HepG2 (cell line): ENCODE data around the gene SH3D21. TPM values are rescaled to one million over a fixed set of nuclear protein-coding genes. Genes with fewer than 3 reads are reported as not detected.

Experiments used
- ATAC-seq: fragments of 200-7000 bp; cut with Tn5 transposase; 3 replicates; pipeline ENCODE4 v1.9.1; 2020; ENCODE audit warnings: mild to moderate bottlenecking, moderate library complexity
- BruUV-seq: library from RNA; stranded (reverse); fragments of 400-500 nt; replicated peaks from 2 replicates; lab custom pipeline; 2021; lab: Mats Ljungman, UMichigan
- CTCF ChIA-PET: fragments of 300-600 bp; formaldehyde crosslinking; extraction: SDS; loops from one replicate; lab custom pipeline; 2021; ENCODE audit warnings: low total read pairs, inconsistent platforms, low intra/inter-chr PET ratio; lab: Yijun Ruan, JAX
- POLR2A ChIA-PET: fragments of 350-600 bp; sonication (Branson Sonifier 250); formaldehyde crosslinking; loops from one replicate; lab custom pipeline; 2020; ENCODE audit warnings: antibody characterized with exemption, inconsistent platforms; lab: Yijun Ruan, JAX
- DNase-seq: peaks from one replicate; pipeline ENCODE4 v3.0.0-alpha.2; 2015; ENCODE audit warnings: low spot score
- FAIRE-seq: peaks from 3 replicates; lab custom pipeline; 2011; peaks lifted over from hg19 to GRCh38; lab: Jason Lieb, UNC
- H2AFZ ChIP-seq: one replicate; pipeline ENCODE4 v1.6.1; 2011; ENCODE audit warnings: low read length, inconsistent platforms
- H3K27ac ChIP-seq: fragments of 300-600 bp; 3 replicates; pipeline ENCODE4 v1.8.0; 2011; ENCODE audit warnings: mixed run types, mild to moderate bottlenecking, mixed read lengths, low read length, inconsistent platforms; ENCODE audit not compliant: insufficient read depth; ENCODE audit errors: extremely low read length
- H3K27me3 ChIP-seq, 2 experiments: fragments of 200-600 bp in 1 of 2; 2 replicates in 1 of 2; 3 replicates in 1 of 2; pipeline versions ENCODE4 v1.6.0 to v1.8.0; 2011; ENCODE audit warnings: low read length in 2 of 2, mild to moderate bottlenecking in 2 of 2, moderate library complexity in 2 of 2, inconsistent platforms in 1 of 2; ENCODE audit not compliant: insufficient read depth in 2 of 2, control insufficient read depth in 1 of 2
- H3K36me3 ChIP-seq, 2 experiments: fragments of 200-600 bp in 1 of 2; replicated peaks in 1 of 2; 2 replicates in 1 of 2; 3 replicates in 1 of 2; pipeline versions ENCODE4 v1.5.1 to v1.8.0; 2011; ENCODE audit warnings: low read length in 2 of 2, inconsistent platforms in 1 of 2; ENCODE audit not compliant: insufficient read depth in 2 of 2, control insufficient read depth in 1 of 2
- H3K4me1 ChIP-seq: 2 replicates; pipeline ENCODE4 v1.5.1; 2012; ENCODE audit warnings: low read length, inconsistent platforms; ENCODE audit not compliant: insufficient read depth
- H3K4me2 ChIP-seq: 2 replicates; pipeline ENCODE4 v1.6.0; 2011; ENCODE audit warnings: low read depth, low read length, inconsistent platforms
- H3K4me3 ChIP-seq, 3 experiments: fragments of 200-600 bp in 1 of 3; sonication (generic), shearing (Covaris generic) in 1 of 3; replicated peaks in 1 of 3; 2 replicates each; pipeline ENCODE4 v1.5.1; 2011 to 2016; ENCODE audit warnings: low read length in 3 of 3, inconsistent platforms in 2 of 3, low read depth in 2 of 3, mild to moderate bottlenecking in 2 of 3, control low read depth in 1 of 3, mixed read lengths in 1 of 3; ENCODE audit not compliant: insufficient read depth in 1 of 3
- H3K79me2 ChIP-seq: one replicate; pipeline ENCODE4 v1.6.1; 2011; ENCODE audit warnings: low read length, inconsistent platforms; ENCODE audit not compliant: insufficient read depth
- H3K9ac ChIP-seq: 2 replicates; pipeline ENCODE4 v1.6.0; 2011; ENCODE audit warnings: mild to moderate bottlenecking, low read depth, low read length, inconsistent platforms; ENCODE audit not compliant: insufficient read depth
- H3K9me3 ChIP-seq: 2 replicates; pipeline ENCODE4 v1.5.1; 2012; ENCODE audit warnings: mild to moderate bottlenecking, low read length
- H4K20me1 ChIP-seq: 2 replicates; pipeline ENCODE4 v1.6.0; 2011; ENCODE audit warnings: inconsistent platforms, mild to moderate bottlenecking, low read length, moderate library complexity; ENCODE audit not compliant: insufficient read depth
- AKAP8 ChIP-seq: sonication (generic); formaldehyde crosslinking; IDR thresholded peaks from 2 replicates; pipeline ENCODE4 v1.5.1; 2020; ENCODE audit warnings: mild to moderate bottlenecking, missing genetic modification reagents
- CEBPZ ChIP-seq: IDR thresholded peaks from 2 replicates; pipeline ENCODE4 v1.6.1; 2012; ENCODE audit warnings: low read length, improper control_type of control experiment
- FLYWCH1 ChIP-seq: sonication (generic); formaldehyde crosslinking; IDR thresholded peaks from 2 replicates; pipeline ENCODE4 v1.8.1; 2023; ENCODE audit warnings: mild to moderate bottlenecking, missing genetic modification reagents
- GRHL1 ChIP-seq: sonication (generic); formaldehyde crosslinking; conservative IDR thresholded peaks from 2 replicates; pipeline ENCODE4 v1.8.0; 2022; ENCODE audit warnings: missing genetic modification reagents
- IKZF5 ChIP-seq: IDR thresholded peaks from 2 replicates; pipeline ENCODE4 v1.6.1; 2018; ENCODE audit warnings: missing genetic modification reagents, mild to moderate bottlenecking, missing compliant biosample characterization
- KLF9 ChIP-seq: IDR thresholded peaks from 2 replicates; pipeline ENCODE4 v1.6.1; 2016; ENCODE audit warnings: low read depth
- MEIS1 ChIP-seq: sonication (generic); formaldehyde crosslinking; IDR thresholded peaks from 2 replicates; pipeline ENCODE4 v1.9.0; 2021; ENCODE audit warnings: mild to moderate bottlenecking, missing genetic modification reagents, moderate library complexity, borderline replicate concordance
- RFX1 ChIP-seq: fragments of 450-650 bp; IDR thresholded peaks from 2 replicates; pipeline ENCODE4 v1.6.1; 2017
- SOX5 ChIP-seq: IDR thresholded peaks from 2 replicates; pipeline ENCODE4 v1.6.1; 2016; ENCODE audit warnings: borderline replicate concordance
- TARDBP ChIP-seq: sonication (generic); formaldehyde crosslinking; IDR thresholded peaks from 2 replicates; pipeline ENCODE4 v1.8.0; 2022; ENCODE audit warnings: mild to moderate bottlenecking, missing genetic modification reagents
- TP53 ChIP-seq: sonication (generic); formaldehyde crosslinking; conservative IDR thresholded peaks from 2 replicates; pipeline ENCODE4 v1.4.0; 2020; ENCODE audit warnings: missing genetic modification reagents
- ZFY ChIP-seq: sonication (generic); formaldehyde crosslinking; IDR thresholded peaks from 2 replicates; pipeline ENCODE4 v1.4.0; 2020; ENCODE audit warnings: missing genetic modification reagents
- ZFYVE20 ChIP-seq: sonication (generic); formaldehyde crosslinking; IDR thresholded peaks from 2 replicates; pipeline ENCODE4 v1.8.0; 2023; ENCODE audit warnings: low read depth, mild to moderate bottlenecking, moderate library complexity, missing genetic modification reagents, borderline replicate concordance
- ZNF20 ChIP-seq: sonication (generic); formaldehyde crosslinking; IDR thresholded peaks from 2 replicates; pipeline ENCODE4 v1.4.0; 2020; ENCODE audit warnings: mild to moderate bottlenecking, moderate library complexity, missing genetic modification reagents
- ZNF253 ChIP-seq: sonication (generic); formaldehyde crosslinking; IDR thresholded peaks from 2 replicates; pipeline ENCODE4 v1.8.0; 2022; ENCODE audit warnings: mild to moderate bottlenecking, missing genetic modification reagents, borderline replicate concordance
- ZNF569 ChIP-seq: sonication (generic); formaldehyde crosslinking; IDR thresholded peaks from 2 replicates; pipeline ENCODE4 v1.5.0; 2020; ENCODE audit warnings: mild to moderate bottlenecking, missing genetic modification reagents, moderate library complexity, borderline replicate concordance
- WGBS: methylation state at CpG from one replicate; pipeline ENCODE4 v1.1.6; 2017; ENCODE audit warnings: low lambda C conversion rate; 5-methylcytosine and 5-hydroxymethylcytosine counted together
- in situ Hi-C: cut with HindIII; loops from 2 replicates; pipeline ENCODE4 v1.10.0; 2017; ENCODE audit warnings: low pct_unique_long_range_greater_than_20kb; ENCODE audit not compliant: extremely low pct_ligation_motif_present
- intact Hi-C: fragments of 100-400 bp; cut with micrococcal nuclease; formaldehyde crosslinking; loops from one replicate; pipeline ENCODE4 v1.10.0; 2022; ENCODE audit not compliant: unreplicated experiment
- polyA plus RNA-seq, 8 experiments: library from polyadenylated mRNA; depleted of rRNA in 3 of 8; stranded (reverse) in 7 of 8; unstranded in 1 of 8; fragments of >200 nt; fragmentation: Illumina TruSeq in 4 of 8; extraction: Trizol in 4 of 8; gene quantifications; 2 replicates each; pipeline versions ENCODE4 v1.2.1 to v1.2.3, GENCODE V29; 2011 to 2016; ENCODE audit warnings: low read depth in 4 of 8, missing spikeins in 1 of 8, mixed read lengths in 1 of 8; ENCODE audit not compliant: insufficient read depth in 1 of 8
- total RNA-seq, 5 experiments: library from RNA; depleted of rRNA; stranded (reverse); fragments of >200 nt; fragmentation: Illumina TruSeq; extraction: Trizol; gene quantifications; 2 replicates each; pipeline ENCODE4 v1.2.3, GENCODE V29; 2016; ENCODE audit warnings: low read depth in 1 of 5

Gene SH3D21
- total and polyA plus RNA-seq, 2 of the 13 experiments (the other 11 are each of a cell fraction or from before 2014, with no cell fraction given), result 5.1 to 8.6 TPM

- Histone ChIP-seq H3K9me3 (no peaks in the 10 kb centered on the region), H2AFZ (no peak overlapping the region), H3K27ac (no peak overlapping the region), H3K27me3 (no peaks in the 10 kb centered on the region), H3K9ac (no peak overlapping the region), H3K36me3 (peaks cover 13 to 42% of the 10 kb centered on the region in 2 experiments), H3K4me2 (no peak overlapping the region), H3K4me3 (no peak overlapping the region), H3K79me2 (peaks cover 31% of the 10 kb centered on the region), H4K20me1 (no peaks in the 10 kb centered on the region), H3K4me1 (peaks cover 36% of the 10 kb centered on the region)
- ChIA-PET CTCF (no interaction called here), POLR2A (interaction anchor here (1.2 to 1.9 kb wide), 4 partner anchors 17 to 219 kb away, joined by 4 to 12 read pairs (median 7); no protein-coding TSS in a partner anchor)
- 75% methylated on average over 5 of the region's 7 CpGs for WGBS
- intact Hi-C loops, result loop anchor here (1.0 to 2.0 kb wide), 2 partner anchors 52 to 64 kb away; no protein-coding TSS in a partner anchor
- in situ Hi-C loops, result no loop called here
- ATAC-seq (peak; percentile 58), DNase-seq (peak; percentile 57), FAIRE-seq (peak; percentile 43)
- BruUV-seq, result no TSS peak
- TF ChIP-seq IKZF5 (0 out of 2 replicates have a peak, but pooled peaks have one; percentile 28), ZFYVE20 (CRISPR knock-in tag) (no peak), GRHL1 (CRISPR knock-in tag) (no peak), ZFY (no peak), FLYWCH1 (no peak), SOX5 (CRISPR knock-in tag) (no peak), ZNF253 (CRISPR knock-in tag) (no peak), KLF9 (CRISPR knock-in tag) (0 out of 2 replicates have a peak, but pooled peaks have one; percentile 72), TARDBP (CRISPR knock-in tag) (no peak), CEBPZ (no peak), ZNF569 (no peak), TP53 (CRISPR knock-in tag) (no peak), ZNF20 (CRISPR knock-in tag) (no peak), RFX1 (no peak), MEIS1 (CRISPR knock-in tag) (no peak), AKAP8 (no peak)
Observed at GRCh38 chr1:36369061-36369861, 63.1 kb downstream of the SH3D21 start.
